ENCODE measurements around the gene CHCHD5. TPM values are rescaled to one million over a fixed set of nuclear protein-coding genes. Genes with fewer than 3 reads are reported as not detected.
"Not testable (repeated sequence)": the region's sequence is repeated elsewhere in the genome, so short reads cannot be mapped to it uniquely, and the experiment has no call there.

CHCHD5 gene
- total RNA-seq, 1 experiment from 2014 or later = 46.7 TPM

DNA sequence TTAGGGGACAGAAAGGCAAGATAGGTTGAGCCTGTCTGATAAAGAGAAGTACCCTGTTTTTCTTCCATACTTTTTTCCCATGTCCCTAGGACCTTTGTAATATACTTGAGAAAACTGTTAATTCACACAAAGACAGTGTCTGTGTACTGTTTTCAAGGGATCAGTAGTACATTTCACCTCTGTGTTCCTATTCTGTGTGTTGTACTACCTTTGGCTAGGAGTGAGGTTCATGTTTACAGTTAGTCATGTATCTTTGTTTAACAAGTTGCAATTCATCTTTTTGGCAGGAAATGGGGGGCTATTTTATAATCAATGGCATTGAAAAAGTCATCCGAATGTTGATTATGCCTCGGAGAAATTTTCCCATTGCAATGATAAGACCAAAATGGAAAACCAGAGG lies 35.4 kb upstream of the CHCHD5 start:
- no TSS peak for BruUV-seq (replicated peaks)
- ATAC-seq (no peak), DNase-seq (ENCODE audit: low read depth, low spot score) (no peak)
- Histone ChIP-seq H3K4me3 (ENCODE audit: low read depth in 2 of 2, low read length in 2 of 2) (no peak overlapping the region), H3K36me3 (ENCODE audit: control insufficient read depth, insufficient read depth, low read length) (peaks cover 54% of the 10 kb centered on the region), H3K27ac (ENCODE audit: low read length) (no peak overlapping the region), H3K27me3 (ENCODE audit: control insufficient read depth, insufficient read depth, low read length) (no peaks in the 10 kb centered on the region), H3K4me1 (ENCODE audit: control insufficient read depth, insufficient read depth, low read length) (peaks cover 11% of the 10 kb centered on the region; the same call in 1 of the 2 replicates), H3K9me3 (ENCODE audit: control insufficient read depth, insufficient read depth, low read depth, low read length) (no peaks in the 10 kb centered on the region)
- POLR2A ChIA-PET = no interaction called here
- CTCF ChIA-PET = no interaction called here
- TF ChIP-seq, protein P1, sequence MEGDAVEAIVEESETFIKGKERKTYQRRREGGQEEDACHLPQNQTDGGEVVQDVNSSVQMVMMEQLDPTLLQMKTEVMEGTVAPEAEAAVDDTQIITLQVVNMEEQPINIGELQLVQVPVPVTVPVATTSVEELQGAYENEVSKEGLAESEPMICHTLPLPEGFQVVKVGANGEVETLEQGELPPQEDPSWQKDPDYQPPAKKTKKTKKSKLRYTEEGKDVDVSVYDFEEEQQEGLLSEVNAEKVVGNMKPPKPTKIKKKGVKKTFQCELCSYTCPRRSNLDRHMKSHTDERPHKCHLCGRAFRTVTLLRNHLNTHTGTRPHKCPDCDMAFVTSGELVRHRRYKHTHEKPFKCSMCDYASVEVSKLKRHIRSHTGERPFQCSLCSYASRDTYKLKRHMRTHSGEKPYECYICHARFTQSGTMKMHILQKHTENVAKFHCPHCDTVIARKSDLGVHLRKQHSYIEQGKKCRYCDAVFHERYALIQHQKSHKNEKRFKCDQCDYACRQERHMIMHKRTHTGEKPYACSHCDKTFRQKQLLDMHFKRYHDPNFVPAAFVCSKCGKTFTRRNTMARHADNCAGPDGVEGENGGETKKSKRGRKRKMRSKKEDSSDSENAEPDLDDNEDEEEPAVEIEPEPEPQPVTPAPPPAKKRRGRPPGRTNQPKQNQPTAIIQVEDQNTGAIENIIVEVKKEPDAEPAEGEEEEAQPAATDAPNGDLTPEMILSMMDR (IDR thresholded peaks at IDR 0.05) = no peak
- TF ChIP-seq SIN3A (IDR thresholded peaks at IDR 0.05; ENCODE audit: borderline replicate concordance, insufficient read depth, low read depth, low read length) (no peak), TCF7L2 (IDR thresholded peaks at IDR 0.05; ENCODE audit: low read depth, low read length) (no peak), POLR2AphosphoS5 (IDR thresholded peaks at IDR 0.05; ENCODE audit: low read depth, low read length) (no peak)
- TF ChIP-seq, protein P2, sequence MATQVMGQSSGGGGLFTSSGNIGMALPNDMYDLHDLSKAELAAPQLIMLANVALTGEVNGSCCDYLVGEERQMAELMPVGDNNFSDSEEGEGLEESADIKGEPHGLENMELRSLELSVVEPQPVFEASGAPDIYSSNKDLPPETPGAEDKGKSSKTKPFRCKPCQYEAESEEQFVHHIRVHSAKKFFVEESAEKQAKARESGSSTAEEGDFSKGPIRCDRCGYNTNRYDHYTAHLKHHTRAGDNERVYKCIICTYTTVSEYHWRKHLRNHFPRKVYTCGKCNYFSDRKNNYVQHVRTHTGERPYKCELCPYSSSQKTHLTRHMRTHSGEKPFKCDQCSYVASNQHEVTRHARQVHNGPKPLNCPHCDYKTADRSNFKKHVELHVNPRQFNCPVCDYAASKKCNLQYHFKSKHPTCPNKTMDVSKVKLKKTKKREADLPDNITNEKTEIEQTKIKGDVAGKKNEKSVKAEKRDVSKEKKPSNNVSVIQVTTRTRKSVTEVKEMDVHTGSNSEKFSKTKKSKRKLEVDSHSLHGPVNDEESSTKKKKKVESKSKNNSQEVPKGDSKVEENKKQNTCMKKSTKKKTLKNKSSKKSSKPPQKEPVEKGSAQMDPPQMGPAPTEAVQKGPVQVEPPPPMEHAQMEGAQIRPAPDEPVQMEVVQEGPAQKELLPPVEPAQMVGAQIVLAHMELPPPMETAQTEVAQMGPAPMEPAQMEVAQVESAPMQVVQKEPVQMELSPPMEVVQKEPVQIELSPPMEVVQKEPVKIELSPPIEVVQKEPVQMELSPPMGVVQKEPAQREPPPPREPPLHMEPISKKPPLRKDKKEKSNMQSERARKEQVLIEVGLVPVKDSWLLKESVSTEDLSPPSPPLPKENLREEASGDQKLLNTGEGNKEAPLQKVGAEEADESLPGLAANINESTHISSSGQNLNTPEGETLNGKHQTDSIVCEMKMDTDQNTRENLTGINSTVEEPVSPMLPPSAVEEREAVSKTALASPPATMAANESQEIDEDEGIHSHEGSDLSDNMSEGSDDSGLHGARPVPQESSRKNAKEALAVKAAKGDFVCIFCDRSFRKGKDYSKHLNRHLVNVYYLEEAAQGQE (IDR thresholded peaks at IDR 0.05; ENCODE audit: insufficient read depth in 1 of 2, low read depth in 2 of 2, low read length in 1 of 2) = no peak
- intact Hi-C loops (cut with micrococcal nuclease; ENCODE audit: unreplicated experiment) = no loop called here
- in situ Hi-C loops (cut with HindIII; ENCODE audit: low pct_unique_long_range_greater_than_20kb, low sequenced_read_pairs) = no loop called here

DNA sequence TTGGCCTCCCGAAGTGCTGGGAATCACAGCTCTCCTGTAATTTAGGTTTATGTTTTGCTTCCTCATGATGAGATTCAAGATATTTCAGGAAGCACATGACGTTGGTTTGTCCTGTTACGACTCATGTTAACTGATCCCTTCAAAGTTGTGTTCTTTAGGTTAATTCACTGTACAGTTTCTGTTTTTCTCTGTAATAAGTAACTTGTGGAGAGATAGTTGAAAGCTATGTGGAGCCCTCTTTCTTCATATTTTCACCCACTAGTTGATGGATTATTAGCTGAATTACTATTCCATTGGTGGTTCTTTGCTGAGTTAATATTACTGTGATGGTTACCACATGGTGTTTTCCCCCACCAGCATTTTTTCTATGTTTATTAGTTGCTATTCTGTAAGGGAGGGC lies 18.3 kb upstream of the CHCHD5 start:
- ATAC-seq = no peak
- peaks cover 35% of the 10 kb centered on the region for H3K36me3 ChIP-seq (ENCODE audit: control insufficient read depth, insufficient read depth, low read length)
- ChIA-PET CTCF (no interaction called here), POLR2A (no interaction called here)
- no peaks in the 10 kb centered on the region for H3K27me3 ChIP-seq (ENCODE audit: control insufficient read depth, insufficient read depth, low read length)
- no peak overlapping the region for H3K27ac ChIP-seq (ENCODE audit: low read length)
- DNase-seq (ENCODE audit: low read depth, low spot score) = no peak
- in situ Hi-C loops (cut with HindIII; ENCODE audit: low pct_unique_long_range_greater_than_20kb, low sequenced_read_pairs) = no loop called here
- H3K4me1 ChIP-seq (ENCODE audit: control insufficient read depth, insufficient read depth, low read length) = no peaks in the 10 kb centered on the region
- no TSS peak for BruUV-seq (replicated peaks)
- TF ChIP-seq POLR2AphosphoS5 (IDR thresholded peaks at IDR 0.05; ENCODE audit: low read depth, low read length) (no peak), SIN3A (IDR thresholded peaks at IDR 0.05; ENCODE audit: borderline replicate concordance, insufficient read depth, low read depth, low read length) (no peak), TCF7L2 (IDR thresholded peaks at IDR 0.05; ENCODE audit: low read depth, low read length) (no peak)
- TF ChIP-seq, protein P1 (IDR thresholded peaks at IDR 0.05) = no peak
- TF ChIP-seq, protein P2 (IDR thresholded peaks at IDR 0.05; ENCODE audit: insufficient read depth in 1 of 2, low read depth in 2 of 2, low read length in 1 of 2) = no peak
- intact Hi-C loops (cut with micrococcal nuclease; ENCODE audit: unreplicated experiment) = no loop called here
- H3K9me3 ChIP-seq (ENCODE audit: control insufficient read depth, insufficient read depth, low read depth, low read length) = no peaks in the 10 kb centered on the region
- H3K4me3 ChIP-seq (ENCODE audit: low read depth in 2 of 2, low read length in 2 of 2) = no peak overlapping the region

DNA sequence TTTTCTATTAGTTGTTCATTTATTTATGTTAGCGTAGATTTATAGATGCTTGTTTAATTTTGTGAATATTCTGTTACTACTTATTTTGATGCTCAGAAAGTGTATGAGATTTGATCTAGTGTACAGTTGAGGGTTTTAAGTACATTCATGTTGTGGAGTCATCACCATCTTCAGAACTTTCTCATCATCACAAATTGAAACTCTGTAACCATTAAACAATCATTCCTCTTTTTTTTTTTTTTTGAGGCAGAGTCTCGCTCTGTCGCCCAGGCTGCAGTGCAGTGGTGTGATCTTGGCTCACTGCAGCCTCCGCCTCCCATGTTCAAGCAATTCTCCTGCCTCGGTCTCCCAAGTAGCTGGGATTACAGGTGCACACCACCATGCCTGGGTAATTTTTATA lies 17.9 kb upstream of the CHCHD5 start:
- ATAC-seq; H3K27me3 ChIP-seq (ENCODE audit: control insufficient read depth, insufficient read depth, low read length): not testable (repeated sequence)

More for the DNA sequence above, 17.9 kb upstream of the CHCHD5 start:
- H3K36me3 ChIP-seq (ENCODE audit: control insufficient read depth, insufficient read depth, low read length) = peaks cover 32% of the 10 kb centered on the region
- CTCF ChIA-PET = interaction anchor here (0.7 kb wide), 1 partner anchor 707 kb away, joined by 4 read pairs; no protein-coding TSS in a partner anchor
- H3K27ac ChIP-seq (ENCODE audit: low read length); in situ Hi-C loops (cut with HindIII; ENCODE audit: low pct_unique_long_range_greater_than_20kb, low sequenced_read_pairs); DNase-seq (ENCODE audit: low read depth, low spot score); H3K4me1 ChIP-seq (ENCODE audit: control insufficient read depth, insufficient read depth, low read length); intact Hi-C loops (cut with micrococcal nuclease; ENCODE audit: unreplicated experiment); H3K9me3 ChIP-seq (ENCODE audit: control insufficient read depth, insufficient read depth, low read depth, low read length); BruUV-seq (replicated peaks); POLR2A ChIA-PET; H3K4me3 ChIP-seq (ENCODE audit: low read depth in 2 of 2, low read length in 2 of 2): not testable (repeated sequence)
